Kidney (tissue), 14 donors: Measurements from ENCODE around the gene FOXN3. TPM values are rescaled to one million over a fixed set of nuclear protein-coding genes. Genes with fewer than 3 reads are reported as not detected.

ENCODE experiments used
- DNase-seq, 5 donors: peaks; one replicate each; pipeline ENCODE4 v3.0.0-alpha.2; 2013 to 2020
- FAIRE-seq: peaks from 2 replicates; lab custom pipeline; 2012; peaks lifted over from hg19 to GRCh38; lab: Jason Lieb, UNC
- H3K27ac ChIP-seq, 2 donors: one replicate each; pipeline ENCODE4 v1.7.0; 2013; ENCODE audit warnings: low read depth in 2 of 2, low read length in 2 of 2, inconsistent platforms in 1 of 2
- H3K27me3 ChIP-seq: one replicate; pipeline ENCODE4 v1.7.1; 2013; ENCODE audit warnings: low read length, inconsistent platforms; ENCODE audit not compliant: control insufficient read depth, insufficient read depth
- H3K36me3 ChIP-seq, 3 donors: one replicate each; pipeline versions ENCODE4 v1.7.0 to v1.7.1; 2013; ENCODE audit warnings: low read length in 3 of 3, control low read depth in 1 of 3, inconsistent platforms in 1 of 3; ENCODE audit not compliant: insufficient read depth in 3 of 3, control insufficient read depth in 2 of 3
- H3K4me1 ChIP-seq, 3 donors: one replicate each; pipeline versions ENCODE4 v1.7.0 to v1.7.1; 2013; ENCODE audit warnings: low read length in 3 of 3, inconsistent platforms in 1 of 3, low read depth in 1 of 3; ENCODE audit not compliant: control insufficient read depth in 2 of 3, insufficient read depth in 2 of 3
- H3K4me3 ChIP-seq, 3 donors: one replicate each; pipeline versions ENCODE4 v1.7.0 to v1.8.1; 2013; ENCODE audit warnings: low read length in 3 of 3, control low read depth in 1 of 3, inconsistent platforms in 1 of 3
- H3K9ac ChIP-seq, 3 donors: one replicate each; pipeline versions ENCODE4 v1.7.0 to v1.7.1; 2013; ENCODE audit warnings: low read length in 3 of 3, control low read depth in 1 of 3, inconsistent platforms in 1 of 3
- H3K9me3 ChIP-seq, 3 donors: one replicate each; pipeline versions ENCODE4 v1.7.0 to v1.7.1; 2013; ENCODE audit warnings: low read length in 3 of 3, control low read depth in 1 of 3, inconsistent platforms in 1 of 3; ENCODE audit not compliant: control insufficient read depth in 2 of 3, insufficient read depth in 1 of 3
- CTCF ChIP-seq: IDR thresholded peaks from 3 replicates; pipeline ENCODE4 v1.5.1; 2012; ENCODE audit warnings: mild to moderate bottlenecking, moderate library complexity, borderline replicate concordance; ENCODE audit not compliant: insufficient read depth; ENCODE audit errors: extremely low read depth
- intact Hi-C: fragments of 100-400 bp; cut with DNase I; formaldehyde crosslinking; loops from one replicate; pipeline ENCODE4 v1.11.1; 2022
- polyA plus RNA-seq: library from polyadenylated mRNA; stranded (reverse); fragments of 350-450 nt; fragmentation: Illumina TruSeq; extraction: RNeasy Lipid Tissue Mini Kit (QIAGEN cat#74804); gene quantifications from one replicate; pipeline ENCODE4 v1.2.3, GENCODE V29; 2014; ENCODE audit warnings: low read depth, low replicate concordance; ENCODE audit not compliant: insufficient read depth
- total RNA-seq: library from RNA; stranded (reverse); fragmentation: NEBNext Ultra II Directional; extraction: Animal tissue kit (Norgen Biotek cat#: 25700); gene quantifications from one replicate; pipeline ENCODE4 v1.2.1, GENCODE V29; 2021
- donor health status: control.
- donor health status: control.
- donor health status: control.
- donor health status: control.
- donor health status: control.
- donor health status: DM: yes; HTN: yes; CAD: no.
- donor health status: Normal renal cell carcinoma (clear cell type).

The FOXN3 gene
- total and polyA plus RNA-seq, 2 donors from 2014 or later: 6.4 to 50.1 TPM

DNA sequence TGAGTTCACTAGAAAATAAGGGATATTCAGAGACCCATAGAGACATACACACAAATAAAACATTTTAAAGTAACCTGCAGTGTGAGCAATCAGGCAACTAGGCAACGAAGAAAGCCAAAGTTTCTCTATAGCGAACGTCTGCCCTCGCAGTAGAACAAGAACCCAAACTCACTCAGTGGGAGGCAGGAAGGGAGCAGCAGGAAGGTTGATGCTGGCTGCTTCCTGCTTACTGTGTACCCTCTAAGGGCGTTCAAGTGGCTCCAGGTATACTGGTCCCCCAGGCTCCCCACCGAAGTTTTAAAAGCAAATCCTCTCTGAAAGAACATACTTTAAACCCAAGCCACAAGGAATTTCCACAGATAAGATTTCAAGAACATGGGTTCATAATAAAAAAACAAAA, 249.3 kb downstream of the FOXN3 start:
- no peak for TF ChIP-seq CTCF
- FAIRE-seq (no peak), DNase-seq (no peak)
- H3K9ac ChIP-seq: no peak overlapping the region
- no peaks in the 10 kb centered on the region for H3K9me3 ChIP-seq
- H3K36me3 ChIP-seq: peaks cover 0 to 2% (median 0%) of the 10 kb centered on the region in 3 donors
- intact Hi-C loops: no loop called here
- H3K4me3 ChIP-seq: no peak overlapping the region
- H3K4me1 ChIP-seq: peaks cover 0 to 4% (median 0%) of the 10 kb centered on the region in 3 donors
- H3K27ac ChIP-seq: no peak overlapping the region
- H3K27me3 ChIP-seq: no peaks in the 10 kb centered on the region

GRCh38 chr14:89166633-89167032, 250.4 kb downstream of the FOXN3 start:
- Histone ChIP-seq H3K4me1 (peaks cover 0 to 4% (median 0%) of the 10 kb centered on the region in 3 donors), H3K9ac (no peak overlapping the region), H3K4me3 (no peak overlapping the region), H3K27ac (no peak overlapping the region), H3K36me3 (peaks cover 0 to 7% (median 5%) of the 10 kb centered on the region in 3 donors), H3K9me3 (no peaks in the 10 kb centered on the region), H3K27me3 (no peaks in the 10 kb centered on the region)
- no peak for TF ChIP-seq CTCF
- DNase-seq: no peak
- no peak for FAIRE-seq
- intact Hi-C loops: no loop called here

DNA sequence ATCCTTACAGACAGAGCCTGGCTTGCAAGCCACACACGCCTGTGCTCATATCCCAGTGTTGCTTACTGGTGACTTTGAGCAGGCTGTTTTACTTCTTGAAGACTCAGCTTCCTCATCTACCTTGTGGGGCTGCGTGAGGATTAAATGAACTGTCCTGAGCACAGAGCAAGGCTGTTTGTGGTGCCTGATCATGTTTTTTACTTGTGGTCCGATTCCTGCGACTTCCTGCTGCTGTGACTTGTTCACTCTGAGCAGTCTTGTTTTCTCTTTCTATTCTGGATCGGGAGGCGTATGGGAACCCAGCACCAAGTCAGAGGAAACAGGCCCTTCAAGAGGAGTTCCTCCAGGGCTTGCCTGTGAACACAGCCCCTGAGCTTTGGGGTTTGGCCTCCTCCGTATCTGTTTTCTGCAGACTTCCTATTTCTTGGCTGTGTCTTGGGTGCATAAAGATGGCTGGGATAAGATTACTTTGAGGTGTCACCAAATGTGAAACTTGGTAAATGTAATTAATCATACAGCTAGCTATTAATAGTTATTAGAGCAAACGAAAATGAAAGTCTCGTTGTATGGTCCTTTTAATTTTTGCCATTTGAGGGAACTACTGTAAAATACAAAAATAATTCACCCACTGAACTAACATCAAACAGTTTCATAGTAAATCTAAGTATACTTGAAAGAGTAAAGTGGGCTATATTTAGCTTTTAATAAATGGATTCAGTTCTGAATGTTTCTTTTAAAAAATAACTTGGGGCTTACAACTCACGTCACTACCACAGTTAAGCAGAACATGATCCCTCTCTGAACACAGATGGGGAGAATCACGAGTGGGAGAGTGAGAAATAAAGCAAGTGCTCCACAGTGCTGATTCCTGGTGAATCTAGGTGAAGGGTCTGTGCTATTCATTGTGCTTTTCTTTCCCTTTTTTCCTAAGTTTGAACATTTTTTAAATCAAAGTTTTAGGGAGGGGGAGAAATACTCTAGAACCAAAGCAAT, 251.5 kb downstream of the FOXN3 start:
- H3K9me3 ChIP-seq: no peaks in the 10 kb centered on the region
- FAIRE-seq: no peak
- peak overlapping the region; percentile 18 to 73 for H3K27ac ChIP-seq
- H3K9ac ChIP-seq: peak overlapping the region in 1 of 3 donors; percentile 42
- peaks cover 0 to 4% (median 0%) of the 10 kb centered on the region in 3 donors for H3K4me1 ChIP-seq
- no peaks in the 10 kb centered on the region for H3K27me3 ChIP-seq
- intact Hi-C loops: no loop called here
- peak overlapping the region in 2 of 3 donors; percentile 18 to 40 for H3K4me3 ChIP-seq
- H3K36me3 ChIP-seq: peaks cover 0 to 7% (median 5%) of the 10 kb centered on the region in 3 donors
- TF ChIP-seq CTCF: no peak
- peak in 1 of 5 donors; percentile 30 for DNase-seq
